Spleen (tissue), 11 donors: Measurements from ENCODE around the gene MXRA8. TPM values are rescaled to one million over a fixed set of nuclear protein-coding genes. Genes with fewer than 3 reads are reported as not detected.

Experiments
- DNase-seq: peaks from one replicate; pipeline ENCODE4 v3.0.0-alpha.2; 2020
- H3K27ac ChIP-seq, 8 donors: fragments of 200-600 bp; sonication (generic) in 7 of 8; 1 replicate in 4 of 8; 2 replicates in 4 of 8; pipeline versions ENCODE4 v1.5.0 to v1.8.0; 2016 to 2021; ENCODE audit warnings: inconsistent platforms in 4 of 8, mild to moderate bottlenecking in 4 of 8, moderate library complexity in 1 of 8
- H3K27me3 ChIP-seq, 7 donors: fragments of 200-600 bp; sonication (generic) in 6 of 7; replicated peaks in 1 of 7; 1 replicate in 4 of 7; 2 replicates in 3 of 7; pipeline versions ENCODE4 v1.5.0 to v1.8.0; 2016 to 2021; ENCODE audit warnings: inconsistent platforms in 3 of 7, mild to moderate bottlenecking in 1 of 7
- H3K36me3 ChIP-seq, 6 donors: fragments of 200-600 bp; sonication (generic) in 5 of 6; 1 replicate in 4 of 6; 2 replicates in 2 of 6; pipeline versions ENCODE4 v1.5.0 to v1.8.0; 2016 to 2021; ENCODE audit warnings: inconsistent platforms in 2 of 6
- H3K4me1 ChIP-seq, 6 donors: fragments of 200-600 bp; sonication (generic) in 5 of 6; 1 replicate in 3 of 6; 2 replicates in 3 of 6; pipeline versions ENCODE4 v1.5.0 to v1.8.0; 2016 to 2021; ENCODE audit warnings: inconsistent platforms in 3 of 6
- H3K4me3 ChIP-seq, 8 donors: fragments of 200-600 bp; sonication (generic) in 7 of 8; 1 replicate in 4 of 8; 2 replicates in 4 of 8; pipeline versions ENCODE4 v1.5.0 to v1.8.0; 2016 to 2021; ENCODE audit warnings: inconsistent platforms in 4 of 8, mild to moderate bottlenecking in 4 of 8, moderate library complexity in 2 of 8
- H3K9me3 ChIP-seq, 8 donors: fragments of 200-600 bp; sonication (generic) in 7 of 8; 1 replicate in 4 of 8; 2 replicates in 4 of 8; pipeline versions ENCODE4 v1.5.0 to v1.8.0; 2016 to 2021; ENCODE audit warnings: inconsistent platforms in 4 of 8
- CTCF ChIP-seq, 11 experiments: fragments of 200-600 bp in 7 of 11; fragments of 450-650 bp in 4 of 11; sonication (generic) in 4 of 11; IDR thresholded peaks in 8 of 11; conservative IDR thresholded peaks in 3 of 11; 1 replicate in 7 of 11; 2 replicates in 4 of 11; pipeline versions ENCODE4 v1.4.0 to v1.8.0; 2016 to 2021; ENCODE audit warnings: antibody characterized with exemption in 11 of 11, inconsistent platforms in 4 of 11, mild to moderate bottlenecking in 1 of 11
- POLR2A ChIP-seq, 3 donors: fragments of 450-650 bp; IDR thresholded peaks; one replicate each; pipeline ENCODE4 v1.5.1; 2017; ENCODE audit warnings: antibody characterized with exemption in 3 of 3, mild to moderate bottlenecking in 1 of 3
- POLR2AphosphoS5 ChIP-seq, 3 donors: sonication (generic); formaldehyde crosslinking; IDR thresholded peaks; one replicate each; pipeline ENCODE4 v1.5.1; 2017; ENCODE audit warnings: antibody characterized with exemption in 3 of 3
- WGBS, 5 donors: extraction: QIAGEN DNeasy Blood & Tissue Kit in 3 of 5; methylation state at CpG; one replicate each; pipeline versions ENCODE4 v1.1.5 to v1.1.7; 2013 to 2018; 5-methylcytosine and 5-hydroxymethylcytosine counted together
- intact Hi-C: fragments of 100-400 bp; cut with DNase I; formaldehyde crosslinking; loops from one replicate; pipeline ENCODE4 v1.15.0; 2023; ENCODE audit warnings: low total_unique reads
- polyA plus RNA-seq, 3 donors: library from polyadenylated mRNA; stranded (reverse); fragments of 200-250 nt; gene quantifications; one replicate each; pipeline ENCODE4 v1.2.1, GENCODE V29; 2013
- total RNA-seq, 7 donors: library from RNA; depleted of rRNA in 3 of 7; stranded (reverse); fragments of >200 nt in 3 of 7; fragmentation: NEBNext Ultra II Directional in 4 of 7; extraction: Animal tissue kit (Norgen Biotek cat#: 25700) in 4 of 7; gene quantifications; one replicate each; pipeline versions ENCODE4 v1.1.0 to v1.2.1, GENCODE V29; 2016 to 2021
- donor health status: healthy with polysubstance abuse.
- donor health status: DM: no; HTN: no; CAD: no; lungs with moderate emphysema.
- donor health status: DM: no; HTN: no; CAD: no.
- donor health status: Bipolar disorder and iron deficiency.
- donor health status: healthy.
- donor health status: DM: no; HTN: no; CAD: no.
- donor health status: DM: yes; HTN: yes; CAD: no.

Gene MXRA8
- total and polyA plus RNA-seq, 10 donors, result 25.9 to 71.7 (median 47.1) TPM

GRCh38 chr1:1310109-1310385 is 48.3 kb downstream of the MXRA8 start:
- no peak for DNase-seq
- H3K9me3 ChIP-seq, result no peaks in the 10 kb centered on the region
- peaks cover 0 to 55% (median 44%) of the 10 kb centered on the region in 6 donors for H3K36me3 ChIP-seq
- WGBS, 5 donors, result 80 to 92% (median 83%) methylated on average over 1 to 3 of the region's 3 CpGs; no CpG with 5 or more reads in 1 of the 5 donors
- H3K27ac ChIP-seq, result peak overlapping the region in 2 of 8 donors; percentile 97 to 99
- TF ChIP-seq POLR2A (IDR thresholded peaks at IDR 0.05) (no peak), CTCF (IDR thresholded peaks at IDR 0.05 in 8 of 11, conservative IDR thresholded peaks at IDR 0.05 in 3 of 11) (no peak), POLR2AphosphoS5 (IDR thresholded peaks at IDR 0.05) (peak in 1 of 3 donors; percentile 1)
- peaks cover 33 to 50% (median 40%) of the 10 kb centered on the region in 6 donors for H3K4me1 ChIP-seq
- peak overlapping the region in 1 of 8 donors; percentile 97 for H3K4me3 ChIP-seq
- no peaks in the 10 kb centered on the region for H3K27me3 ChIP-seq
- intact Hi-C loops, result no loop called here

- H3K4me3 ChIP-seq, result peak overlapping the region; percentile 82 to 97 (median 86)
- peak overlapping the region in 6 of 8 donors; percentile 97 to 99 (median 98) for H3K27ac ChIP-seq
- no peaks in the 10 kb centered on the region for H3K27me3 ChIP-seq
- WGBS, 5 donors, result 34 to 81% (median 49%) methylated on average over 35 to 57 of the region's 57 CpGs
- H3K9me3 ChIP-seq, result no peaks in the 10 kb centered on the region
- peaks cover 38 to 56% (median 46%) of the 10 kb centered on the region in 6 donors for H3K4me1 ChIP-seq
- peak in 2 of 3 donors; percentile 18 to 64 for TF ChIP-seq POLR2AphosphoS5 (IDR thresholded peaks at IDR 0.05)
- TF ChIP-seq POLR2A (IDR thresholded peaks at IDR 0.05), result no peak
- H3K36me3 ChIP-seq, result peaks cover 0 to 49% (median 38%) of the 10 kb centered on the region in 6 donors
- intact Hi-C loops, result no loop called here
- DNase-seq, result no peak
Measured at GRCh38 chr1:1309251-1310108, 48.9 kb downstream of the MXRA8 start.

GRCh38 chr1:1308756-1309250 is 49.6 kb downstream of the MXRA8 start:
- Histone ChIP-seq H3K27me3 (no peaks in the 10 kb centered on the region), H3K27ac (peak overlapping the region; percentile 68 to 99 (median 97)), H3K4me1 (peaks cover 40 to 63% (median 51%) of the 10 kb centered on the region in 6 donors), H3K36me3 (peaks cover 0 to 43% (median 32%) of the 10 kb centered on the region in 6 donors), H3K4me3 (peak overlapping the region; percentile 82 to 97 (median 86)), H3K9me3 (no peaks in the 10 kb centered on the region)
- WGBS, 5 donors, result 0 to 1% (median 0%) methylated on average over 27 to 66 of the region's 66 CpGs
- intact Hi-C loops, result no loop called here
- TF ChIP-seq CTCF (IDR thresholded peaks at IDR 0.05 in 8 of 11, conservative IDR thresholded peaks at IDR 0.05 in 3 of 11) (no peak), POLR2A (IDR thresholded peaks at IDR 0.05) (no peak), POLR2AphosphoS5 (IDR thresholded peaks at IDR 0.05) (no peak)
- DNase-seq, result no peak

GRCh38 chr1:1307923-1308755 is 50.2 kb downstream of the MXRA8 start, which contains the start of the genes ACAP3 and PUSL1:
Gene ACAP3, minus strand, starts transcription at chr1:1307930. Its CDS starts 115 bp downstream, at chr1:1307815.
Gene PUSL1, plus strand, starts transcription at chr1:1308597. Its CDS starts 47 bp downstream, at chr1:1308644.
- Histone ChIP-seq H3K36me3 (peaks cover 0 to 36% (median 25%) of the 10 kb centered on the region in 6 donors), H3K27me3 (no peaks in the 10 kb centered on the region), H3K9me3 (no peaks in the 10 kb centered on the region), H3K4me1 (peaks cover 40 to 70% (median 53%) of the 10 kb centered on the region in 6 donors), H3K4me3 (peak within 1 kb of the TSS; percentile 82 to 97 (median 86)), H3K27ac (peak within 1 kb of the TSS; percentile 89 to 99 (median 97))
- TF ChIP-seq POLR2AphosphoS5 (IDR thresholded peaks at IDR 0.05) (peak; percentile 75 to 77 (median 77)), CTCF (IDR thresholded peaks at IDR 0.05 in 8 of 11, conservative IDR thresholded peaks at IDR 0.05 in 3 of 11) (peak in 6 of 11 experiments; percentile 16 to 43 (median 28)), POLR2A (IDR thresholded peaks at IDR 0.05) (peak in 1 of 3 donors; percentile 28)
- peak; percentile 96 for DNase-seq
- intact Hi-C loops, result no loop called here
- WGBS, 5 donors, result 0 to 1% (median 0%) methylated on average over 29 to 131 of the region's 131 CpGs
